Psoas muscle (tissue), 8 donors: Measurements from ENCODE around the gene PLEKHA6. TPM values are rescaled to one million over a fixed set of nuclear protein-coding genes. Genes with fewer than 3 reads are reported as not detected.

ENCODE experiments used
- ATAC-seq, 4 donors: fragments of 200-7000 bp; cut with Tn5 transposase; one replicate each; pipeline ENCODE4 v1.9.1; 2020; ENCODE audit warnings: moderate library complexity in 3 of 4, mild to moderate bottlenecking in 2 of 4
- DNase-seq, 2 donors: peaks; one replicate each; pipeline ENCODE4 v3.0.0-alpha.2; 2020
- H3K27ac ChIP-seq: fragments of 200-600 bp; one replicate; pipeline ENCODE4 v1.8.0; 2022
- H3K27me3 ChIP-seq, 3 donors: fragments of 200-600 bp in 1 of 3; one replicate each; pipeline versions ENCODE4 v1.6.1 to v1.8.0; 2013 to 2022; ENCODE audit warnings: low read length in 2 of 3, mild to moderate bottlenecking in 2 of 3, moderate library complexity in 1 of 3; ENCODE audit not compliant: insufficient read depth in 3 of 3
- H3K36me3 ChIP-seq, 2 donors: fragments of 200-600 bp in 1 of 2; one replicate each; pipeline versions ENCODE4 v1.6.1 to v1.8.0; 2013 to 2022; ENCODE audit warnings: low read depth in 1 of 2, mild to moderate bottlenecking in 1 of 2, moderate library complexity in 1 of 2; ENCODE audit not compliant: insufficient read depth in 1 of 2
- H3K4me1 ChIP-seq: fragments of 200-600 bp; one replicate; pipeline ENCODE4 v1.8.0; 2022
- H3K4me3 ChIP-seq: fragments of 200-600 bp; one replicate; pipeline ENCODE4 v1.8.0; 2022; ENCODE audit warnings: mild to moderate bottlenecking
- H3K9me3 ChIP-seq: fragments of 200-600 bp; one replicate; pipeline ENCODE4 v1.8.0; 2022
- CTCF ChIP-seq: fragments of 200-600 bp; IDR thresholded peaks from one replicate; pipeline ENCODE4 v1.8.0; 2022; ENCODE audit warnings: antibody characterized with exemption
- WGBS, 3 donors: extraction: QIAGEN DNeasy Blood & Tissue Kit; methylation state at CpG; one replicate each; pipeline versions ENCODE4 v1.1.6 to v1.1.7; 2013; 5-methylcytosine and 5-hydroxymethylcytosine counted together
- intact Hi-C, 2 donors: fragments of 100-400 bp; cut with DNase I; formaldehyde crosslinking; loops; one replicate each; pipeline versions ENCODE4 v1.11.0 to v1.14.2; 2022
- polyA plus RNA-seq, 3 donors: library from polyadenylated mRNA; stranded (reverse); fragments of 200-250 nt; gene quantifications; one replicate each; pipeline ENCODE4 v1.2.3, GENCODE V29; 2013
- total RNA-seq, 4 donors: library from RNA; stranded (reverse); fragmentation: NEBNext Ultra II Directional in 2 of 4; extraction: Animal tissue kit (Norgen Biotek cat#: 25700) in 2 of 4; gene quantifications; one replicate each; pipeline versions ENCODE4 v1.2.1 to v1.2.4, GENCODE V29; 2021 to 2023
- donor health status: healthy with polysubstance abuse.
- donor health status: DM: no; HTN: no; CAD: no; lungs with moderate emphysema.
- donor health status: Bipolar disorder and iron deficiency.
- donor health status: healthy.
- donor health status: DM: yes; HTN: yes; CAD: no.
- donor health status: DM: no; HTN: no; CAD: no.
- donor health status: DM: no; HTN: no; CAD: no.
- donor health status: DM: yes; HTN: yes; CAD: no.

Gene PLEKHA6
- total and polyA plus RNA-seq, 7 donors = 0.92 to 7.1 (median 1.7) TPM

GRCh38 chr1:204225841-204226735 lies 133.6 kb downstream of the PLEKHA6 start:
- Histone ChIP-seq H3K27ac (no peak overlapping the region), H3K36me3 (no peaks in the 10 kb centered on the region), H3K4me1 (no peaks in the 10 kb centered on the region), H3K27me3 (no peaks in the 10 kb centered on the region), H3K4me3 (no peak overlapping the region), H3K9me3 (no peaks in the 10 kb centered on the region)
- 68 to 84% (median 80%) methylated on average over 16 of the region's 16 CpGs for WGBS, 3 donors
- DNase-seq (no peak), ATAC-seq (peak in 1 of 4 donors; percentile 34)
- TF ChIP-seq CTCF = no peak
- intact Hi-C loops = no loop called here

GRCh38 chr1:204224655-204225054 lies 135.1 kb downstream of the PLEKHA6 start:
- Histone ChIP-seq H3K36me3 (no peaks in the 10 kb centered on the region), H3K4me3 (no peak overlapping the region), H3K4me1 (no peaks in the 10 kb centered on the region), H3K27ac (no peak overlapping the region), H3K9me3 (no peaks in the 10 kb centered on the region), H3K27me3 (no peaks in the 10 kb centered on the region)
- DNase-seq (no peak), ATAC-seq (no peak)
- WGBS, 3 donors = 86 to 89% (median 88%) methylated on average over 8 of the region's 8 CpGs
- intact Hi-C loops = no loop called here
- TF ChIP-seq CTCF = no peak

- WGBS, 3 donors = 77 to 84% (median 79%) methylated on average over 17 of the region's 17 CpGs
- Histone ChIP-seq H3K27me3 (no peaks in the 10 kb centered on the region), H3K4me1 (no peaks in the 10 kb centered on the region), H3K27ac (no peak overlapping the region), H3K4me3 (no peak overlapping the region), H3K36me3 (no peaks in the 10 kb centered on the region), H3K9me3 (no peaks in the 10 kb centered on the region)
- ATAC-seq = no peak
- no peak for TF ChIP-seq CTCF
- DNase-seq = no peak
- intact Hi-C loops = no loop called here
Observed at GRCh38 chr1:204223129-204223860, 136.4 kb downstream of the PLEKHA6 start.

GRCh38 chr1:204222764-204223055 lies 137.0 kb downstream of the PLEKHA6 start:
- peaks cover 0 to 5% (median 0%) of the 10 kb centered on the region in 3 donors for H3K27me3 ChIP-seq
- intact Hi-C loops = no loop called here
- H3K36me3 ChIP-seq = no peaks in the 10 kb centered on the region
- no peaks in the 10 kb centered on the region for H3K4me1 ChIP-seq
- DNase-seq (no peak), ATAC-seq (no peak)
- H3K4me3 ChIP-seq = no peak overlapping the region
- 61 to 81% (median 71%) methylated on average over 3 of the region's 3 CpGs for WGBS, 3 donors
- no peak overlapping the region for H3K27ac ChIP-seq
- no peak for TF ChIP-seq CTCF
- H3K9me3 ChIP-seq = no peaks in the 10 kb centered on the region
